DMS79 (cell line): ENCODE results near the gene EVI5.

Experiments used
- DNase-seq: peaks from one replicate; lab custom pipeline; 2025; lab: John Stamatoyannopoulos, UW

The EVI5 gene

GRCh38 chr1:92483610-92484471 is 301.1 kb downstream of the EVI5 start:
- peak; percentile 27 for DNase-seq

- DNase-seq, result no peak
Observed at GRCh38 chr1:92482665-92483609, 302.0 kb downstream of the EVI5 start.

- no peak for DNase-seq
Observed at GRCh38 chr1:92481971-92482664, 302.8 kb downstream of the EVI5 start.

GRCh38 chr1:92481599-92481925 is 303.3 kb downstream of the EVI5 start:
- no peak for DNase-seq

GRCh38 chr1:92480813-92481598 is 303.9 kb downstream of the EVI5 start:
- no peak for DNase-seq

GRCh38 chr1:92480200-92480812 is 304.6 kb downstream of the EVI5 start:
- DNase-seq, result no peak

GRCh38 chr1:92479587-92479986 is 305.3 kb downstream of the EVI5 start:
- DNase-seq, result no peak

- no peak for DNase-seq
Observed at GRCh38 chr1:92478393-92478792, 306.5 kb downstream of the EVI5 start.

GRCh38 chr1:92476071-92476631 is 308.8 kb downstream of the EVI5 start:
- no peak for DNase-seq

GRCh38 chr1:92475029-92475428 is 309.9 kb downstream of the EVI5 start:
- no peak for DNase-seq

- DNase-seq, result no peak
Observed at GRCh38 chr1:92473781-92474495, 311.0 kb downstream of the EVI5 start.

- DNase-seq, result no peak
Observed at GRCh38 chr1:92470216-92470615, 314.7 kb downstream of the EVI5 start.

GRCh38 chr1:92466683-92467352 is 318.1 kb downstream of the EVI5 start:
- no peak for DNase-seq

- no peak for DNase-seq
Observed at GRCh38 chr1:92465256-92465647, 319.7 kb downstream of the EVI5 start.

- no peak for DNase-seq
Observed at GRCh38 chr1:92464588-92465255, 320.2 kb downstream of the EVI5 start.

- no peak for DNase-seq
Observed at GRCh38 chr1:92461364-92462097, 323.4 kb downstream of the EVI5 start.

- no peak for DNase-seq
Observed at GRCh38 chr1:92459871-92460320, 325.0 kb downstream of the EVI5 start.
